ENCODE results near the gene GPC6. TPM values are rescaled to one million over a fixed set of nuclear protein-coding genes. Genes with fewer than 3 reads are reported as not detected.

GPC6 gene
- total and polyA plus RNA-seq, 2 donors (not counting 3 experiments of a cell fraction or from before 2014, with no cell fraction given): 0.01 TPM; not detected in 1

- Histone ChIP-seq H3K27ac (ENCODE audit: insufficient read depth, low read depth, low read length) (no peak overlapping the region), H2AFZ (ENCODE audit: low read depth, low read length) (no peak overlapping the region), H3K4me1 (ENCODE audit: control insufficient read depth, extremely low read depth, insufficient read depth, low read length) (no peaks in the 10 kb centered on the region), H3K4me3 (replicated peaks in 1 of 3; ENCODE audit: insufficient read depth in 1 of 3, low read depth in 1 of 3, low read length in 3 of 3) (no peak overlapping the region), H3K9me1 (replicated peaks; ENCODE audit: control insufficient read depth, extremely low read depth, insufficient read depth, low read length) (no peaks in the 10 kb centered on the region), H3K4me2 (ENCODE audit: insufficient read depth, low read length) (no peak overlapping the region), H4K20me1 (replicated peaks; ENCODE audit: control insufficient read depth, extremely low read depth, insufficient read depth, low read length) (no peaks in the 10 kb centered on the region), H3K27me3 (ENCODE audit: control insufficient read depth in 2 of 2, insufficient read depth in 2 of 2, low read length in 2 of 2) (no peaks in the 10 kb centered on the region), H3K9ac (replicated peaks; ENCODE audit: extremely low read depth, insufficient read depth, low read length) (no peak overlapping the region), H3K79me2 (ENCODE audit: control insufficient read depth, insufficient read depth, low read length) (no peaks in the 10 kb centered on the region), H3K36me3 (ENCODE audit: control insufficient read depth in 2 of 2, extremely low read depth in 1 of 2, insufficient read depth in 2 of 2, low read length in 2 of 2) (no peaks in the 10 kb centered on the region), H3K9me3 (replicated peaks; ENCODE audit: control insufficient read depth, insufficient read depth, low read length) (peaks cover 2% of the 10 kb centered on the region)
- no TSS peak for BruUV-seq (replicated peaks)
- TF ChIP-seq POLR2A (IDR thresholded peaks at IDR 0.05; ENCODE audit: low read depth, low read length) (no peak), POLR2AphosphoS5 (IDR thresholded peaks at IDR 0.05; ENCODE audit: insufficient read depth, low read depth, low read length) (no peak), GATA2 (IDR thresholded peaks at IDR 0.05; ENCODE audit: insufficient read depth, insufficient read length, low read depth, low read length) (no peak)
- POLR2A ChIA-PET: no interaction called here
- CTCF ChIA-PET: no interaction called here
- dilution Hi-C loops (cut with MboI; ENCODE audit: extremely low pct_ligation_motif_present, low sequenced_read_pairs): no loop called here
- no peak for FAIRE-seq
- no peak for DNase-seq (ENCODE audit: low read depth, low spot score)
- intact Hi-C loops (cut with micrococcal nuclease): no loop called here
These were observed 8.8 kb downstream of the GPC6 start for GRCh38 chr13:93235258-93236015.

- DNase-seq (ENCODE audit: low read depth, low spot score): peak; percentile 1
- Histone ChIP-seq H3K36me3 (ENCODE audit: control insufficient read depth in 2 of 2, extremely low read depth in 1 of 2, insufficient read depth in 2 of 2, low read length in 2 of 2) (no peaks in the 10 kb centered on the region), H4K20me1 (replicated peaks; ENCODE audit: control insufficient read depth, extremely low read depth, insufficient read depth, low read length) (no peaks in the 10 kb centered on the region), H3K4me3 (replicated peaks in 1 of 3; ENCODE audit: insufficient read depth in 1 of 3, low read depth in 1 of 3, low read length in 3 of 3) (no peak overlapping the region), H3K27ac (ENCODE audit: insufficient read depth, low read depth, low read length) (no peak overlapping the region), H3K79me2 (ENCODE audit: control insufficient read depth, insufficient read depth, low read length) (no peaks in the 10 kb centered on the region), H3K4me2 (ENCODE audit: insufficient read depth, low read length) (no peak overlapping the region), H3K27me3 (ENCODE audit: control insufficient read depth in 2 of 2, insufficient read depth in 2 of 2, low read length in 2 of 2) (no peaks in the 10 kb centered on the region), H2AFZ (ENCODE audit: low read depth, low read length) (no peak overlapping the region), H3K9me3 (replicated peaks; ENCODE audit: control insufficient read depth, insufficient read depth, low read length) (peaks cover 2% of the 10 kb centered on the region), H3K9me1 (replicated peaks; ENCODE audit: control insufficient read depth, extremely low read depth, insufficient read depth, low read length) (no peaks in the 10 kb centered on the region), H3K9ac (replicated peaks; ENCODE audit: extremely low read depth, insufficient read depth, low read length) (no peak overlapping the region), H3K4me1 (ENCODE audit: control insufficient read depth, extremely low read depth, insufficient read depth, low read length) (no peaks in the 10 kb centered on the region)
- no peak for FAIRE-seq
- dilution Hi-C loops (cut with MboI; ENCODE audit: extremely low pct_ligation_motif_present, low sequenced_read_pairs): no loop called here
- POLR2A ChIA-PET: no interaction called here
- intact Hi-C loops (cut with micrococcal nuclease): no loop called here
- BruUV-seq (replicated peaks): no TSS peak
- no peak for TF ChIP-seq JUN (IDR thresholded peaks at IDR 0.05; ENCODE audit: borderline replicate concordance, insufficient read depth, insufficient read length, low read depth)
- no peak for TF ChIP-seq CTCF (IDR thresholded peaks at IDR 0.05; ENCODE audit: extremely low read depth in 1 of 2, insufficient read depth in 1 of 2, low read depth in 1 of 2, low read length in 2 of 2)
- no peak for TF ChIP-seq MYC (IDR thresholded peaks at IDR 0.05; ENCODE audit: low read depth, low read length)
- no peak for TF ChIP-seq EZH2 (IDR thresholded peaks at IDR 0.05; ENCODE audit: borderline replicate concordance, low read depth, low read length, severe bottlenecking)
- TF ChIP-seq MAX (IDR thresholded peaks at IDR 0.05; ENCODE audit: insufficient read depth, insufficient read length): no peak
- no peak for TF ChIP-seq POLR2AphosphoS5 (IDR thresholded peaks at IDR 0.05; ENCODE audit: insufficient read depth, low read depth, low read length)
- TF ChIP-seq POLR2A (IDR thresholded peaks at IDR 0.05; ENCODE audit: low read depth, low read length): no peak
- no peak for TF ChIP-seq GATA2 (IDR thresholded peaks at IDR 0.05; ENCODE audit: insufficient read depth, insufficient read length, low read depth, low read length)
- no peak for TF ChIP-seq FOS (IDR thresholded peaks at IDR 0.05; ENCODE audit: borderline replicate concordance, insufficient read depth, low read length)
- CTCF ChIA-PET: no interaction called here
These were observed 12.1 kb downstream of the GPC6 start for GRCh38 chr13:93238711-93239110.

All from endothelial cell of umbilical vein (primary cell).